Activated CD8-positive, alpha-beta memory T cell treated with anti-CD3 and anti-CD28 coated beads, Interleukin-2, amount 10 ng/mL, durations not matched to agents 7 days and 5 days (primary cell): ENCODE results near the gene CD96. TPM values are rescaled to one million over a fixed set of nuclear protein-coding genes. Genes with fewer than 3 reads are reported as not detected.
"Not testable (repeated sequence)": the region's sequence is repeated elsewhere in the genome, so short reads cannot be mapped to it uniquely, and the experiment has no call there.

ENCODE experiments used
- ATAC-seq: fragments of 150-1000 bp; cut with Tn5 transposase; one replicate; pipeline ENCODE4 v1.10.0; 2021; ENCODE audit warnings: moderate library complexity
- CTCF ChIA-PET: fragments of 350-600 bp; sonication (Branson Sonifier 250); formaldehyde crosslinking; loops from one replicate; lab custom pipeline; 2021; ENCODE audit warnings: antibody characterized with exemption; lab: Charles Lee
- DNase-seq: peaks from one replicate; pipeline ENCODE4 v3.0.0-alpha.2; 2020
- H3K27ac Mint-ChIP-seq: one replicate; pipeline ENCODE4 v1.8.0; 2021; ENCODE audit warnings: mild to moderate bottlenecking, mixed read lengths
- H3K27me3 Mint-ChIP-seq: one replicate; pipeline ENCODE4 v1.8.0; 2021; ENCODE audit warnings: mixed read lengths
- H3K36me3 Mint-ChIP-seq: one replicate; pipeline ENCODE4 v1.8.0; 2021; ENCODE audit warnings: mild to moderate bottlenecking, mixed read lengths
- H3K4me1 Mint-ChIP-seq: one replicate; pipeline ENCODE4 v1.8.0; 2021; ENCODE audit warnings: mixed read lengths
- H3K4me3 Mint-ChIP-seq: one replicate; pipeline ENCODE4 v1.8.0; 2021; ENCODE audit warnings: mild to moderate bottlenecking, moderate library complexity, mixed read lengths
- H3K9me3 Mint-ChIP-seq: one replicate; pipeline ENCODE4 v1.8.0; 2022; ENCODE audit warnings: low read depth, mixed read lengths
- total RNA-seq, 2 experiments: library from RNA; stranded (reverse); gene quantifications; one replicate each; pipeline ENCODE4 v1.2.3, GENCODE V29; 2021

The CD96 gene
- total RNA-seq, 2 experiments from 2014 or later, result 290 to 311 TPM

- ATAC-seq (no peak), DNase-seq (no peak)
- Mint-ChIP-seq H3K4me3 (no peak overlapping the region), H3K27me3 (no peaks in the 10 kb centered on the region), H3K9me3 (peaks cover 2% of the 10 kb centered on the region), H3K36me3 (peaks cover 84% of the 10 kb centered on the region), H3K27ac (no peak overlapping the region), H3K4me1 (peaks cover 16% of the 10 kb centered on the region)
- CTCF ChIA-PET, result interaction anchor here (0.9 to 2.8 kb wide), 3 partner anchors 15 to 75 kb away, joined by 3 to 8 read pairs (median 3); no protein-coding TSS in a partner anchor
These were observed 110.6 kb downstream of the CD96 start for GRCh38 chr3:111652492-111653180.

GRCh38 chr3:111653766-111654165, 111.8 kb downstream of the CD96 start:
- no peaks in the 10 kb centered on the region for H3K27me3 Mint-ChIP-seq
- H3K4me3 Mint-ChIP-seq, result no peak overlapping the region
- DNase-seq, result no peak
- no peak overlapping the region for H3K27ac Mint-ChIP-seq
- peaks cover 83% of the 10 kb centered on the region for H3K36me3 Mint-ChIP-seq
- ATAC-seq, result no peak
- CTCF ChIA-PET, result interaction anchor here (2.8 kb wide), 1 partner anchor 14 kb away, joined by 8 read pairs; no protein-coding TSS in a partner anchor
- peaks cover 10% of the 10 kb centered on the region for H3K4me1 Mint-ChIP-seq
- H3K9me3 Mint-ChIP-seq, result peaks cover 2% of the 10 kb centered on the region

DNA sequence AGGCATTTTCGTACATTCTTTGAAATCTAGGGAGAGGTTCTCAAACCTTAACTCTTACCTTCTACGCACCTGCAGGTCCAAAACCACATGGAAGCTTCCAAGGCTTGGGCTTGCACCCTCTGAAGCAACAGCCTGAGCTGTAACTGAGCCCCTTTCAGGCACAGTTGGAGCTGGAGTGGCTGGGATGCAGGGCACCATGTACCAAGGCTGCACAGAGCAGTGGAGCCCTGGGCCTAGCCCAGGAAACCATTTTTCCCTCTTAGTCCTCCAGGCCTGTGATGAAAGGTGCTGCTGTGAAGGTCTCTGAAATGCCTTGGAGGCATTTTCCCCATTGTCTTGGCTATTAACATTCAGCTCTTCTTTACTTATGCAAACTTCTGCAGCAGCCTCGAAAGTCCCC, 120.0 kb downstream of the CD96 start:
- CTCF ChIA-PET, result no interaction called here
- H3K36me3 Mint-ChIP-seq, result peaks cover 92% of the 10 kb centered on the region
- no peak overlapping the region for H3K4me3 Mint-ChIP-seq
- H3K9me3 Mint-ChIP-seq, result peaks cover 32% of the 10 kb centered on the region
- H3K27me3 Mint-ChIP-seq, result no peaks in the 10 kb centered on the region
- peaks cover 20% of the 10 kb centered on the region for H3K4me1 Mint-ChIP-seq
- no peak overlapping the region for H3K27ac Mint-ChIP-seq
- DNase-seq (no peak), ATAC-seq (no peak)

DNA sequence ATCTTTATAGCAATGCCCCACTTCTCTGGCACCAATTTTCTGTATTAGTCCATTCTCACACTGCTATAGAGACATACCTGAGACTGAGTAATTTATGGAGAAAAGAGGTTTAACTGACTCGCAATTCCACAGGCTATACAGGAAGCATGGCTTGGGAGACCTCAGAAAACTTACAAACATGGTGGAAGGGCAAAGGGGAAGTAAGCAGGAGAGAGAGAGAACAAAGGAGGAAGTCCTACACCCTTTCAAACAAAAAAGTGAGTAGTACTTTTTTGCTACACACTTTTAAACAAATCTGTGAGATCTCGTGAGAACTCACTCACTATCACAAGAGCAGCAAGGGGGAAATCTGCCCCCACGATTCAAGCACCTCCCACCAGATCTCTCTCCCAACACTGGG, 120.9 kb downstream of the CD96 start:
- H3K27ac Mint-ChIP-seq, result no peak overlapping the region
- H3K4me3 Mint-ChIP-seq, result no peak overlapping the region
- peaks cover 94% of the 10 kb centered on the region for H3K36me3 Mint-ChIP-seq
- no peaks in the 10 kb centered on the region for H3K27me3 Mint-ChIP-seq
- CTCF ChIA-PET, result no interaction called here
- ATAC-seq (no peak), DNase-seq (no peak)
- H3K4me1 Mint-ChIP-seq, result peaks cover 29% of the 10 kb centered on the region
- H3K9me3 Mint-ChIP-seq, result peaks cover 32% of the 10 kb centered on the region

DNA sequence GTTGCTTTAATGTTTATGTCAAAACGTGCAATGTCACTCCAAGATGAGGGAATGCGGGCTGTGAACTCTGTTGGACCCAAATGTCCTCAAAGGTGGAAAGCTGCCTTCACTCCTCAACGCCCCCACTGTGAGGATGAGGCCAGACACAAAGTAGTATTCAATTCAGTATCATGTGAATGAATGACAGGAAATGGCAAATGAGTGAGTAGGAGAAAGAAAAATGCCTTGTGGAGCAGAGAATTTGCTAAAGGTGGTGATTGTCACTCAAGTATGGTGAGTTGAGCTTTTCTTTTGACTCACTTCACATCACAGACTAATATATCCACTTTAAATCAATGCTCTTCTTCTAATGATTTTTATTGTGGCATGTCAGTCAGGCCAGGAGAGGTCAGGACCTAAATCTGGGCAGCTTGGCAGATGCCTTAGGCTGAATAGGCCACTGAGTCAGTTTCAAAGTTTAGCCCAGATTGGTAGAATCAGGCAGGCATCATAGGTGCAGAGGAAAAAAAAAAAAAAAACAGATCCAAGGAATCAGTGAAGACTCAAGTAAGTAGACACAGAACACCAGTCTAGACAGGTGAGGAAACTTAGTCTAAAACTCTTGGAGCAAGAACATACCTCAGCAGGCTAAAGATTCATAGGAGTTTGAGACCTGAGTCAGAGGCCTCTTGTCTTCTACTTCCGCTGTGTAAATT, 124.2 kb downstream of the CD96 start:
- ATAC-seq, result no peak
- no peak overlapping the region for H3K4me3 Mint-ChIP-seq
- peak overlapping the region; percentile 61 for H3K27ac Mint-ChIP-seq
- H3K9me3 Mint-ChIP-seq, result peaks cover 22% of the 10 kb centered on the region
- H3K4me1 Mint-ChIP-seq, result peaks cover 61% of the 10 kb centered on the region
- H3K36me3 Mint-ChIP-seq, result peaks cover 65% of the 10 kb centered on the region
- CTCF ChIA-PET, result interaction anchor here (0.9 to 3.4 kb wide), 5 partner anchors 12 to 323 kb away, joined by 3 to 16 read pairs (median 6); no protein-coding TSS in a partner anchor
- no peak for DNase-seq
- H3K27me3 Mint-ChIP-seq, result no peaks in the 10 kb centered on the region

GRCh38 chr3:111667170-111667569, 125.2 kb downstream of the CD96 start:
- CTCF ChIA-PET, result interaction anchor here (1.0 to 3.6 kb wide), 10 partner anchors 11 to 322 kb away, joined by 3 to 26 read pairs (median 6); no protein-coding TSS in a partner anchor
- peak overlapping the region; percentile 27 for H3K4me3 Mint-ChIP-seq
- peaks cover 55% of the 10 kb centered on the region for H3K36me3 Mint-ChIP-seq
- no peak for DNase-seq
- peaks cover 67% of the 10 kb centered on the region for H3K4me1 Mint-ChIP-seq
- H3K9me3 Mint-ChIP-seq, result peaks cover 14% of the 10 kb centered on the region
- H3K27ac Mint-ChIP-seq, result peak overlapping the region; percentile 92
- no peak for ATAC-seq
- no peaks in the 10 kb centered on the region for H3K27me3 Mint-ChIP-seq

GRCh38 chr3:111667621-111668239, 125.7 kb downstream of the CD96 start:
- peaks cover 72% of the 10 kb centered on the region for H3K4me1 Mint-ChIP-seq
- CTCF ChIA-PET, result interaction anchor here (0.7 to 3.6 kb wide), 12 partner anchors 11 to 346 kb away, joined by 3 to 26 read pairs (median 6); partner anchors contain the start of gene ABHD10
- H3K27ac Mint-ChIP-seq, result peak overlapping the region; percentile 92
- peaks cover 49% of the 10 kb centered on the region for H3K36me3 Mint-ChIP-seq
- H3K27me3 Mint-ChIP-seq, result no peaks in the 10 kb centered on the region
- peaks cover 9% of the 10 kb centered on the region for H3K9me3 Mint-ChIP-seq
- DNase-seq (peak; percentile 90), ATAC-seq (peak; percentile 95)
- peak overlapping the region; percentile 27 for H3K4me3 Mint-ChIP-seq

DNA sequence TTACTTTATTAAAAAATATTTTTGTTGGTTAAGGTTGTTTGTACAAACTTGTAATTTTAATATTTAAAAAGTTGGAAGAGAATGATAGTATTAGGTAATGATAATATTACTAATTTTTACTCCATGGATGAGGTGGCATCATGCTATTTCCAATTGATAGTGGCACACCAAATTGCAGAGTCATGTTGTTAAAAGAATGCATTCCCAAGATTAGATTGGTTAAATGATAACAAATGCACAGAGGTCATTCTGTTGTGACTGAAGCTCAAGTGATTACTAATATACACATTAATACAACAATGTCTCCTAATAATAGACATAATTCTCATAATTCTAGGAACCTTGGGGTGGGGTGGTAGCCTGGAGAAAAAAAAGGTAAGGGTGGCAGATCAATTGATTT, 126.3 kb downstream of the CD96 start:
- CTCF ChIA-PET, result interaction anchor here (0.7 to 3.6 kb wide), 17 partner anchors 10 to 345 kb away, joined by 3 to 26 read pairs (median 6); partner anchors contain the start of gene ABHD10
- H3K4me1 Mint-ChIP-seq, result peaks cover 78% of the 10 kb centered on the region

DNA sequence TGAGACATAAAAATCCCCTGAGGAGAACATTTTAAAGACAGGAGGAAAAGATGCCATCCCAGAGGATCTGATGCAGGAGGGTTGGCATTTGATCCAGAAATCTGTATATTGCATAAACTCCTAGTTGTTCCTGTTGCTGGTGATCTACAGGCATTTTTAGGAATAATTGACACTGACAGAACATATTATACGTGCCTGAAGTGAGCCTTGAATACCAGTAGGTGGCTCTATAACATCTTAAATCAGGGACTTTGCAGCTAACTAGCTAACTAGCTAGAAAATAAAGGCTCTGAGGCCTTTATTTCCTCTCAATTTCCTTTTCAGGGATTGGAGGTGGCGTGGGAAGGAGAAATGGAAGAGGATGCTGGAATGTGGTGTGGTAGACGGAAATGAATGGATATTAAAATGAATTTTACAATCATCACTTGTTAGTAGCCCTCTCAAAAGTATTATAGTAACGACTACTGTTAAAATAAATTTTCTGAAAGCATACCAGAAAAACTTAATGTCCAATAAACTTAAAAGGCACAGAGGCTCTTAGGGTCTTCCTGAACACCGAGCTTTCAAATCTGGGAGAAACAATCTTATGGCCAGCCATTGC, 127.0 kb downstream of the CD96 start:
- Mint-ChIP-seq H3K9me3 (peaks cover 3% of the 10 kb centered on the region), H3K27ac (peak overlapping the region; percentile 75), H3K4me3 (no peak overlapping the region)

More for the DNA sequence above, 126.3 kb downstream of the CD96 start:
- H3K4me3 Mint-ChIP-seq, result no peak overlapping the region
- H3K27me3 Mint-ChIP-seq, result no peaks in the 10 kb centered on the region
- H3K9me3 Mint-ChIP-seq, result peaks cover 6% of the 10 kb centered on the region
- peaks cover 43% of the 10 kb centered on the region for H3K36me3 Mint-ChIP-seq
- DNase-seq, result no peak
- ATAC-seq, result no peak
- peak overlapping the region; percentile 75 for H3K27ac Mint-ChIP-seq

DNA sequence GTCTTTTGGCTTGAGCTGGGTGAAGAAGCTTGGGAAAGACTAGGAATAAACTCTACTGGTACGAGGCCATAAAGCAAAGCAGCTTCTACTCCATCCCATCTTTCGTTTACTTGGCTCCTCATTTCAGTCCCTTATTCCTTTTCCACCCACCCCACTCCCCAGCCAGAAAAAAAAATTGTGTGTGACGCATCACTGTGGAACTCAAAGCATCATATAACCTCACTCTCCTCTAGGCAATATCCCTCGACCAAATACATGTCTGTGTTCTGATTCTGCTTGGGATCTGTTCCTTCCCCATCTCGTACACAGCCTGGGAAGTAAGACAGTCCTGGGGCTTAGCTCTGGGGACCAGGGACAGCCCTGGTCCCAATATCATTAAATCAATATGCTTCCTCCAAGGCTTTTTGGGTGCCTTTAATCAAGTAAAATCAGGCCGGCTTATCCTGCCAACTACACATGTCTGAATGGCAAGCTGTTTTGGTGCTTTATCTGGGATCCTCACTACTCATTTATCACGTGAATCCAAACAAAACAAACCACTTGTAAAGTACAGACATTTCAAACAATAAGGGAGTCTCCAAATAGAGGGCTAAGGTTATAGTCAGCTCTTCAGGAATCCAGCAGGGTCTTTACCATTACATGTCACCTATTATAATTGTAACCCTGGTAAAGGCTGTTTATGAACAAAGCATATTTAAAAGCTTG, 128.1 kb downstream of the CD96 start:
- Mint-ChIP-seq H3K27ac (no peak overlapping the region), H3K4me1 (peaks cover 85% of the 10 kb centered on the region), H3K36me3 (peaks cover 27% of the 10 kb centered on the region), H3K4me3 (no peak overlapping the region), H3K27me3 (no peaks in the 10 kb centered on the region), H3K9me3 (no peaks in the 10 kb centered on the region)
- ATAC-seq (no peak), DNase-seq (no peak)
- CTCF ChIA-PET, result interaction anchor here (0.8 to 3.8 kb wide), 19 partner anchors 15 to 343 kb away, joined by 3 to 28 read pairs (median 5); partner anchors contain the start of genes ABHD10 and PHLDB2

More for the DNA sequence above, 127.0 kb downstream of the CD96 start:
- no peaks in the 10 kb centered on the region for H3K27me3 Mint-ChIP-seq
- H3K36me3 Mint-ChIP-seq, result peaks cover 37% of the 10 kb centered on the region
- H3K4me1 Mint-ChIP-seq, result peaks cover 84% of the 10 kb centered on the region
- DNase-seq (no peak), ATAC-seq (peak; percentile 40)
- CTCF ChIA-PET, result interaction anchor here (0.9 to 3.6 kb wide), 22 partner anchors 13 to 345 kb away, joined by 3 to 26 read pairs (median 5); partner anchors contain the start of genes ABHD10 and PHLDB2

DNA sequence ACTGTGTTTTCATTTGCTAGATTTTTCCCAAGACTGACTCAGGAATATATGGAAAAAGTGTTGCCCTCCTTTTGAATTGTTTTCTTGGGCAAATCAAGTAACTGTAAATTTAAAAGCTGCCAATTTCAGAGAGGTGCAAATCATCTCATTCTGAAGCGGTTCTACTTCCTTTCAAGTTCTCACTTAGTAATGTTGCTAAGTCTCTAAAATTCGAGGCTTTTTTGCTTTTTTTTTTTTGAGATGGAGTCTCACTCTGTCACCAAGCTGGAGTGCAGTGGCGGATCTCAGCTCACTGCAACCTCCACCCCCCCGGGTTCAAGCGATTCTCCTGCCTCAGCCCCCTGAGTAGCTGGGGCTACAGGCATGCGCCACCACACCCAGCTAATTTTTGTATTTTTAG, 130.5 kb downstream of the CD96 start:
- not testable (repeated sequence) for H3K9me3 Mint-ChIP-seq, H3K27me3 Mint-ChIP-seq, DNase-seq, ATAC-seq, H3K4me3 Mint-ChIP-seq
- CTCF ChIA-PET, result interaction anchor here (1.1 to 3.8 kb wide), 8 partner anchors 24 to 307 kb away, joined by 3 to 28 read pairs (median 6); partner anchors contain the start of gene ABHD10
- peaks cover 20% of the 10 kb centered on the region for H3K36me3 Mint-ChIP-seq
- H3K27ac Mint-ChIP-seq, result peak overlapping the region; percentile 99
- peaks cover 80% of the 10 kb centered on the region for H3K4me1 Mint-ChIP-seq

- Mint-ChIP-seq H3K27ac (peak overlapping the region; percentile 99), H3K27me3 (no peaks in the 10 kb centered on the region), H3K36me3 (peaks cover 27% of the 10 kb centered on the region), H3K4me3 (peak overlapping the region; percentile 87), H3K4me1 (peaks cover 72% of the 10 kb centered on the region), H3K9me3 (no peaks in the 10 kb centered on the region)
- DNase-seq (no peak), ATAC-seq (no peak)
- CTCF ChIA-PET, result interaction anchor here (1.0 kb wide), 1 partner anchor 67 kb away, joined by 3 read pairs; no protein-coding TSS in a partner anchor
These were observed 133.8 kb downstream of the CD96 start for GRCh38 chr3:111675846-111676210.
